ENCODE measurements around the gene NOL4L.
A peak's percentile ranks its signal among the peaks of the same experiment; 100 is the strongest.

Gene NOL4L

DNA sequence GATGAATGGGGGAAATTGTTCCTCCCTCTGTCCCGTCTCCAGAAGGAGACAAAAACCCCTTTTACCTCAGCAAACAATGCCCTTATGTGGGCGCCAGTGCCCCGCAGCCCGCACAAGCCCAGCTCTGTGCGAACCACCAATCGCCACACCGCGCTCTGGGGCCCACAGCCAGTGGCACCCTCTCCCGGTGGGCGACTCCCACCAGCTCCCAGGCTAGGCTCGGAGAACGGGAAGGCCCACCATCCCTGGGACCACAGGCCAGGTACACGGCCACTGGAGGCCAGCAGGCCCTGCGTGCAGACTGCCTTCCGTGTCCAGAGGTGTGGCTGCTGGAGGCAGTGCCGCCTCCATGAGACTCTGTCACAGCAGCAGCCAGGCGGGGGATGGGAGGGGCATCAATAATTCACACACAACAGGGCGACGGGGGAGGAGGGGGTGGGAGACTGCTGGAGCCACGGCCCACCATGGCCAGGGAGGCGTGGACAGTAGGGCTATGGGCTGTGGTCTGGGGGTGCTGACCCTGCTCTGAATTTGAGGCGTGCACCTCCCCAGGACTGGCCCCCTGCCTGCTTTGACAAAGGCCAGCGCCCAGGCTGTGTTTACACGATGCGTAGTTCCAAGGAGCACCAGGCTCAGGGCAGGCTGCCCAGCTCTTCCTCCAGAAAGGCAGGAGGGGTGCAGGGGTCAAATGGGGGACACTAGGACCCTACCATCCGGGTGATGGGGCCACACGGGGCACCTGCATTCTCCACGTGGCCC is 121.3 kb downstream of the NOL4L start:
- TF ChIP-seq, protein P1, sequence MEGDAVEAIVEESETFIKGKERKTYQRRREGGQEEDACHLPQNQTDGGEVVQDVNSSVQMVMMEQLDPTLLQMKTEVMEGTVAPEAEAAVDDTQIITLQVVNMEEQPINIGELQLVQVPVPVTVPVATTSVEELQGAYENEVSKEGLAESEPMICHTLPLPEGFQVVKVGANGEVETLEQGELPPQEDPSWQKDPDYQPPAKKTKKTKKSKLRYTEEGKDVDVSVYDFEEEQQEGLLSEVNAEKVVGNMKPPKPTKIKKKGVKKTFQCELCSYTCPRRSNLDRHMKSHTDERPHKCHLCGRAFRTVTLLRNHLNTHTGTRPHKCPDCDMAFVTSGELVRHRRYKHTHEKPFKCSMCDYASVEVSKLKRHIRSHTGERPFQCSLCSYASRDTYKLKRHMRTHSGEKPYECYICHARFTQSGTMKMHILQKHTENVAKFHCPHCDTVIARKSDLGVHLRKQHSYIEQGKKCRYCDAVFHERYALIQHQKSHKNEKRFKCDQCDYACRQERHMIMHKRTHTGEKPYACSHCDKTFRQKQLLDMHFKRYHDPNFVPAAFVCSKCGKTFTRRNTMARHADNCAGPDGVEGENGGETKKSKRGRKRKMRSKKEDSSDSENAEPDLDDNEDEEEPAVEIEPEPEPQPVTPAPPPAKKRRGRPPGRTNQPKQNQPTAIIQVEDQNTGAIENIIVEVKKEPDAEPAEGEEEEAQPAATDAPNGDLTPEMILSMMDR (IDR thresholded peaks at IDR 0.05; ENCODE audit: control insufficient read depth, extremely low read depth, insufficient read depth), result no peak
- no peak overlapping the region for H3K4me3 ChIP-seq (ENCODE audit: low read depth, low read length)
- DNase-seq (ENCODE audit: low read depth), result no peak

DNA sequence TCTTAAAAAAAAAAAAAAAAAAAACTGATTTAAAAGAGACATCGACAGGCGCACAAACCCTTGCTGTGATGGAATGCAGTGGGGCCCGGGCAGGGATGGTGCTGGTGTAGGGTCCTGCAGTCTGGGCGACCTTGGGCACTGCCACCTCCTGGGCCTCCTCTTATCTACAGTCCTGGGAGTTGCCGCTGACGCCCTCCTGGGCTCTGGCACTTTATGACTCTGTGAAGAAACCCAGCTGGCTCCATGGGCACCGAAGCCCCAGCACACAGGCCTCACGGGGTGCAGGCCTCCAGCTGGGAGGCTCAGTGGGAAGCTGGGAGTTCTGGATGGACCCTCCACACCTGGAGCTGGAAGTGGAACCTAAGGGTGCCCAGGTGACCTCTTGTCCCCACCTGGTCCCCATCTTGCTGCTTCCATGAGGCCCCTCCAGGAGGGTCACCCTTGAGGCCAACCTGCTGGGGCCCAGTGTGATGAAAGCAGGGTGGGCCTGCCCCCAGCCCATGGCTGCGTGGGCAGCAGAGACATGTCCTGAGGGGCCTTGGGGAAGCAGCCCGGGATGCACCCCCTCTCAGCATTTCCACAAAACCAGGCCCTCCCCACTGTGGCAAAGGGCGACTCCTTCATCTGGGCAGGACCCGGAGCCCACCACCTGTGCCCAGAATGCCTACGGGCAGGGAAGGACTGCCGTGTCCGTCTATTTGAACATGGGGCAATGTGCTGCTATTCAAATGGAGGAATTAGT is 122.1 kb downstream of the NOL4L start:
- DNase-seq (ENCODE audit: low read depth), result no peak
- no peak overlapping the region for H3K4me3 ChIP-seq (ENCODE audit: low read depth, low read length)
- TF ChIP-seq, protein P1 (IDR thresholded peaks at IDR 0.05; ENCODE audit: control insufficient read depth, extremely low read depth, insufficient read depth), result no peak

DNA sequence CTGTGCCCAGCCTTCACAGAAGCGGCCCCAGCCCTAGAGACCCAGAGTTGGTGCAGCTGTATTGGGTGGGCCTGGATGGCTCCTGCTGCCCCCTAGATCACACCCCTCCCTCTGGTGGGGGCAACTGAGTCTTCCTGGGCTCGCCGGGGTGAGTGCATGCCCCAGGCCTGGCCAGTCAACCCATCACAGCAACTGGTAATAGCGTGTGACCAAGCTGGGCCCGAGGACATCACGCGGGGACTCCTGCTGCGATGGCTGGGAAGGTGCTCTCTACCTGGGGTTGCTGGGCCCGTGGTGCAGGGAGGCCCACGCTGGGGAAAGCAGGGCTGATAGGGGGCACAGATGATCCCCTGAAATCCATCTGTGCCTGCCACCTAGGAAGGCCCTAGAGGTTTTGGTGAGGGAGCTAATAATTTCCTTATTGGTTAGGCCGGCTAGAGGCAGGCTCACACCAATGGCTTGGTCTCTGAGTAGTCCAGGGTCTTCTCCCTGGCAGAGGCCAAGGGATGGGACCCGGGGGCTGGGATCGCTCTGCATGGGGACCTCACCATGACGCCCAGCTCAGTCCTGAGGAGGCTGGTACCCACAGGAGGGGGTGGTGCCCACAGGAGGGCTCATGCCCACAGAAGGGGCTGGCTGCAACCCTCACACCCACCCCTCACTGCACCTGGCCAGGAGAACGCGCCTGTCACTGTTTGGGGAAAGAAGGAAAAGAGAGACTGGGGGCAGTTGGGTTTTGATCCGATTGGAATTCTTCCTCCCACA is 123.1 kb downstream of the NOL4L start:
- no peak overlapping the region for H3K4me3 ChIP-seq (ENCODE audit: low read depth, low read length)
- TF ChIP-seq, protein P1 (IDR thresholded peaks at IDR 0.05; ENCODE audit: control insufficient read depth, extremely low read depth, insufficient read depth), result no peak
- DNase-seq (ENCODE audit: low read depth), result no peak

DNA sequence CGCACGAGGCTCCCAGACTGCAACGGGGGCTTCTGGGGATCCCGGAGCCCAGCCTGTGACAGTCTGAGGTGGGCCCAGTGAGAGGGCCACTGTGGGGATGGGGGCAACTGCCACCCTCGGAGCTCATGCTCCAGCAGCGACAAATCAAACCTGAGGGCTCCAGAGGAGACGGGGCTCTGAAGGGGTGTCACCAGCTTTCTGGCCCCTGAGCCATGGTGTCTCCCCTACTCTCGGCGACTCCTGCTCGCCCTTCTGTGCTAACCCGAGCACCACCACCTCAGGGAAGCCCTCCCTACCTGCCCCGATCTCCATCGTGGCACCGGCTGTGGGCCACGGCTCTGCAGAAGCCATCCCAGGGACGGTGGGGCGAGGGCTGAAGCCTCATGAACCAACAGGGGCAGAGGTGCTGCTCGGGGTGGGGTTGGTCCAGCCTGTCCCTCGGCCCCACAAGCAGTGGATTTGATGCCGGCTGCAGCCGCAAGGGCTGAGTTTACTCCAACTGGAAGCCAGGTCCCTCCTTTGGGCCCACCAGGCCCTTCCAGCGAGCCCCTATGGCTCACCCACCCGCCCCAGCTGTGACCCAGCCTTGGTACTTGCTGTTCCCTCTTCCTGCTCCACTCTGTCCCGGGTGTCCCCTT is 124.3 kb downstream of the NOL4L start:
- TF ChIP-seq, protein P1 (IDR thresholded peaks at IDR 0.05; ENCODE audit: control insufficient read depth, extremely low read depth, insufficient read depth), result no peak
- no peak for DNase-seq (ENCODE audit: low read depth)
- no peak overlapping the region for H3K4me3 ChIP-seq (ENCODE audit: low read depth, low read length)

DNA sequence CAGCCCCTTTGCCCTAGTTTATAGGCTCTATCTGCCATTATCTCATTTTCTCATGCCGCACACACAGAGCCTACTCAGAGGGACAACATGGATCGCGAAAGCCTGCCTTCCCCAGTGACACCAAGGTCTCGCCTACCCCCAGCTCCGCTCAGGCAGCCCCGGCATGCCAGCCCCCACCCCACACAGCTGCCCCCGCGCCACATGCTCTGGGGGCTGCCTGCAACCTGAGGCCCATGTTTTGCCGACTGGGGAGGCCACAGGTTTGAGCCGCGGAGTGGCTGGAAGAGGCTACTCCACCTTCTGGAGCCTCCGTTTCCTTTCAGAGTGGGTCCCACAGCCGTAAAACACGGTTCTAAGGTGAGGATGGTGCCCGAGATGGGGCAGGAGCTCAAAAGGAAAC is 124.9 kb downstream of the NOL4L start:
- DNase-seq (ENCODE audit: low read depth), result no peak
- H3K4me3 ChIP-seq (ENCODE audit: low read depth, low read length), result no peak overlapping the region
- TF ChIP-seq, protein P1 (IDR thresholded peaks at IDR 0.05; ENCODE audit: control insufficient read depth, extremely low read depth, insufficient read depth), result no peak

DNA sequence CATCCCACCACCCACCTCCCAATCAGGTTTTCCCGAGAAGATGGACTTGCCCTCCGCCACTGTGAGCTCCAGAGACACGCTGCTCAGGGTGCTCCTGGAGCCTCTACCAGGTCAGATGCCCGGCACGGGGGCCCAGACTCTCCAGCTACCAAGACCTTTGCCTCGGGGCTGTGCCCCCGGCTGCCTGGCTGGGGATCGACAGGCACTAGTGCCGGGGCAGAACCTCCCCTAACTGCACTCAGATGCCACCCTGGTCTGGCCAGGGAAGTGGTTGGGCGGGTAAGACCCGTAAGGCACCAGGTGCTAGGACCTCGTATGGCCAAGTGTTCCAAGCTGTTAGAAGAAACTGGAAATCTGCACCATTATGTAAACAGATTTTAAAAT is 126.3 kb downstream of the NOL4L start:
- TF ChIP-seq, protein P1 (IDR thresholded peaks at IDR 0.05; ENCODE audit: control insufficient read depth, extremely low read depth, insufficient read depth), result no peak
- H3K4me3 ChIP-seq (ENCODE audit: low read depth, low read length), result no peak overlapping the region
- DNase-seq (ENCODE audit: low read depth), result peak; percentile 25

Data from LNCaP clone FGC (cell line).